22Rv1 (cell line): ENCODE results near the gene MAGEA3.
"Not testable (repeated sequence)": the region's sequence is repeated elsewhere in the genome, so short reads cannot be mapped to it uniquely, and the experiment has no call there.

ENCODE experiments used
- H3K27ac ChIP-seq: fragments of 450-650 bp; 2 replicates; pipeline ENCODE4 v1.5.1; 2017
- CTCF ChIP-seq: fragments of 450-650 bp; IDR thresholded peaks from 2 replicates; pipeline ENCODE4 v1.5.1; 2017; ENCODE audit warnings: mild to moderate bottlenecking
- ZFX ChIP-seq: fragments of 450-650 bp; IDR thresholded peaks from 2 replicates; pipeline ENCODE4 v1.6.1; 2017; ENCODE audit warnings: antibody characterized with exemption, borderline replicate concordance

The MAGEA3 gene

GRCh38 chrX:152735101-152735500, 36.5 kb downstream of the MAGEA3 start:
- no peak overlapping the region for H3K27ac ChIP-seq
- TF ChIP-seq CTCF: no peak
- no peak for TF ChIP-seq ZFX

- H3K27ac ChIP-seq: no peak overlapping the region
- TF ChIP-seq ZFX (no peak), CTCF (no peak)
Measured at GRCh38 chrX:152735860-152736511, 37.4 kb downstream of the MAGEA3 start.

- H3K27ac ChIP-seq: not testable (repeated sequence)
Measured at GRCh38 chrX:152736528-152736927, 37.9 kb downstream of the MAGEA3 start.

- H3K27ac ChIP-seq: no peak overlapping the region
- TF ChIP-seq ZFX (no peak), CTCF (no peak)
Measured at GRCh38 chrX:152738560-152738959, 40.0 kb downstream of the MAGEA3 start.
